HL-60 (cell line): Measurements from ENCODE around the gene CUEDC2.

Source experiments
- DNase-seq, 2 experiments: peaks; one replicate each; pipeline ENCODE4 v3.0.0-alpha.2; 2010 to 2020; ENCODE audit warnings: low read depth in 1 of 2, low spot score in 1 of 2
- H3K27ac ChIP-seq: fragments of 250-450 bp; sonication (Bioruptor Pico); replicated peaks from 2 replicates; pipeline ENCODE4 v1.5.1; 2020; ENCODE audit warnings: mild to moderate bottlenecking, moderate library complexity
- H3K27me3 ChIP-seq: fragments of 250-450 bp; sonication (Bioruptor Pico); 2 replicates; pipeline ENCODE4 v1.5.1; 2021; ENCODE audit warnings: mild to moderate bottlenecking, moderate library complexity; ENCODE audit not compliant: insufficient read depth, poor library complexity, severe bottlenecking
- H3K4me3 ChIP-seq: replicated peaks from 2 replicates; pipeline ENCODE4 v1.5.1; 2011; ENCODE audit warnings: mild to moderate bottlenecking, control low read depth, low read length; ENCODE audit not compliant: insufficient read depth
- GABPA ChIP-seq: IDR thresholded peaks from 2 replicates; pipeline ENCODE4 v1.6.1; 2012; ENCODE audit warnings: low read depth
- POLR2AphosphoS5 ChIP-seq: IDR thresholded peaks from 2 replicates; pipeline ENCODE4 v1.6.1; 2012; ENCODE audit warnings: low read depth
- SPI1 ChIP-seq: IDR thresholded peaks from 2 replicates; pipeline ENCODE4 v1.6.1; 2012; ENCODE audit warnings: low read depth, mild to moderate bottlenecking, borderline replicate concordance
- TF ChIP-seq, protein P1 (sequence below): IDR thresholded peaks from one replicate; pipeline ENCODE4 v1.5.1; 2011; ENCODE audit warnings: low read length, control low read depth, inconsistent platforms; ENCODE audit not compliant: insufficient read depth
- TF ChIP-seq, protein P2 (sequence below): IDR thresholded peaks from 2 replicates; pipeline ENCODE4 v1.6.1; 2012; ENCODE audit warnings: low read depth; ENCODE audit not compliant: insufficient replicate concordance

CUEDC2 gene

GRCh38 chr10:102421507-102421756 lies 10.9 kb downstream of the CUEDC2 start:
- DNase-seq = peak in 1 of 2 experiments; percentile 18
- TF ChIP-seq, protein P1, sequence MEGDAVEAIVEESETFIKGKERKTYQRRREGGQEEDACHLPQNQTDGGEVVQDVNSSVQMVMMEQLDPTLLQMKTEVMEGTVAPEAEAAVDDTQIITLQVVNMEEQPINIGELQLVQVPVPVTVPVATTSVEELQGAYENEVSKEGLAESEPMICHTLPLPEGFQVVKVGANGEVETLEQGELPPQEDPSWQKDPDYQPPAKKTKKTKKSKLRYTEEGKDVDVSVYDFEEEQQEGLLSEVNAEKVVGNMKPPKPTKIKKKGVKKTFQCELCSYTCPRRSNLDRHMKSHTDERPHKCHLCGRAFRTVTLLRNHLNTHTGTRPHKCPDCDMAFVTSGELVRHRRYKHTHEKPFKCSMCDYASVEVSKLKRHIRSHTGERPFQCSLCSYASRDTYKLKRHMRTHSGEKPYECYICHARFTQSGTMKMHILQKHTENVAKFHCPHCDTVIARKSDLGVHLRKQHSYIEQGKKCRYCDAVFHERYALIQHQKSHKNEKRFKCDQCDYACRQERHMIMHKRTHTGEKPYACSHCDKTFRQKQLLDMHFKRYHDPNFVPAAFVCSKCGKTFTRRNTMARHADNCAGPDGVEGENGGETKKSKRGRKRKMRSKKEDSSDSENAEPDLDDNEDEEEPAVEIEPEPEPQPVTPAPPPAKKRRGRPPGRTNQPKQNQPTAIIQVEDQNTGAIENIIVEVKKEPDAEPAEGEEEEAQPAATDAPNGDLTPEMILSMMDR = no peak
- TF ChIP-seq SPI1 = no peak
- TF ChIP-seq, protein P2, sequence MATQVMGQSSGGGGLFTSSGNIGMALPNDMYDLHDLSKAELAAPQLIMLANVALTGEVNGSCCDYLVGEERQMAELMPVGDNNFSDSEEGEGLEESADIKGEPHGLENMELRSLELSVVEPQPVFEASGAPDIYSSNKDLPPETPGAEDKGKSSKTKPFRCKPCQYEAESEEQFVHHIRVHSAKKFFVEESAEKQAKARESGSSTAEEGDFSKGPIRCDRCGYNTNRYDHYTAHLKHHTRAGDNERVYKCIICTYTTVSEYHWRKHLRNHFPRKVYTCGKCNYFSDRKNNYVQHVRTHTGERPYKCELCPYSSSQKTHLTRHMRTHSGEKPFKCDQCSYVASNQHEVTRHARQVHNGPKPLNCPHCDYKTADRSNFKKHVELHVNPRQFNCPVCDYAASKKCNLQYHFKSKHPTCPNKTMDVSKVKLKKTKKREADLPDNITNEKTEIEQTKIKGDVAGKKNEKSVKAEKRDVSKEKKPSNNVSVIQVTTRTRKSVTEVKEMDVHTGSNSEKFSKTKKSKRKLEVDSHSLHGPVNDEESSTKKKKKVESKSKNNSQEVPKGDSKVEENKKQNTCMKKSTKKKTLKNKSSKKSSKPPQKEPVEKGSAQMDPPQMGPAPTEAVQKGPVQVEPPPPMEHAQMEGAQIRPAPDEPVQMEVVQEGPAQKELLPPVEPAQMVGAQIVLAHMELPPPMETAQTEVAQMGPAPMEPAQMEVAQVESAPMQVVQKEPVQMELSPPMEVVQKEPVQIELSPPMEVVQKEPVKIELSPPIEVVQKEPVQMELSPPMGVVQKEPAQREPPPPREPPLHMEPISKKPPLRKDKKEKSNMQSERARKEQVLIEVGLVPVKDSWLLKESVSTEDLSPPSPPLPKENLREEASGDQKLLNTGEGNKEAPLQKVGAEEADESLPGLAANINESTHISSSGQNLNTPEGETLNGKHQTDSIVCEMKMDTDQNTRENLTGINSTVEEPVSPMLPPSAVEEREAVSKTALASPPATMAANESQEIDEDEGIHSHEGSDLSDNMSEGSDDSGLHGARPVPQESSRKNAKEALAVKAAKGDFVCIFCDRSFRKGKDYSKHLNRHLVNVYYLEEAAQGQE = no peak
- TF ChIP-seq POLR2AphosphoS5 = no peak
- no peak for TF ChIP-seq GABPA
- Histone ChIP-seq H3K27ac (peak overlapping the region; percentile 82), H3K27me3 (peaks cover 8% of the 10 kb centered on the region), H3K4me3 (peak overlapping the region; percentile 99)

DNA sequence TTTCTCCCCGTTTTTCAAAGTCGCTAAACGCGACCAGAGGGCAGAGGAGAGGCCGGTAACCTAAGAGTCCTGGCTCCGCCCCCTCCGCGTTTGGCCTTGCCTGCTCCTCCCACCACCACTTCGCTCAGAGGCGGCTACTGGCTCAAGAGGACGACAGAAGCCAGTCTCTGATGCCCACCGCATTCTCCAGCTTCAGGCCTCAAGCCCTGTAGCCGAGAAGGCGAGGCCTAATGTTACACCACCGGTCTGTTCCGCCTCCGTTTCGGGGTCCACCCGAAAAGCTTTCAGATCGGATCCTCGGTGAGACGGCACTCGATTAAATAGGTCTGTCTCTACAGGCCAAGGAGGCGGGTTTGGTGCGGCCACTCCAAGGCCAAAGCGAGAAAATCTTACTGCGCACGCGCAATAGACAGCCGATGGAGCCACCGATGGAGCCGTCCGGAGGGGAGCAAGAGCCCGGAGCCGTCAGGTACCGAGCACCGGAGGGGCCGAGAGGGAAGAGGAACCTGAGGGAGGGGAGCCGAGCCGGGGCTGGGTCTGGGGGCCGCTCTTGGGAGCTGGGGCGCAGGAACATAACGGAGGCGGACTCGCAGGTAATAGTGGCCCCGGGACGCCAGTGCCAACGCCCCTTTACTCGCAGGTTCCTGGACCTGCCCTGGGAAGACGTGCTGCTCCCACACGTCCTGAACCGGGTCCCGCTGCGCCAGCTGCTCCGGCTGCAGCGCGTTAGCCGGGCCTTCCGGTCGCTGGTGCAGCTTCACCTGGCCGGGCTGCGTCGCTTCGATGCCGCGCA lies 11.5 kb downstream of the CUEDC2 start, which contains the start of gene FBXL15:
Gene FBXL15, plus strand, starts transcription at position 123 of the 793 bp plus-strand sequence. Its CDS starts 294 bp downstream, at position 417.
- Histone ChIP-seq H3K27me3 (peaks cover 8% of the 10 kb centered on the region), H3K27ac (peak within 1 kb of the TSS; percentile 82), H3K4me3 (peak within 1 kb of the TSS; percentile 99)
- peak; percentile 95 to 99 for DNase-seq
- TF ChIP-seq SPI1 (peak; percentile 28; the same call in 1 of the 2 replicates), POLR2AphosphoS5 (no peak), GABPA (peak; percentile 89)
- TF ChIP-seq, protein P2 = peak; percentile 51
- TF ChIP-seq, protein P1 = no peak

GRCh38 chr10:102420181-102420713 lies 12.1 kb downstream of the CUEDC2 start:
- TF ChIP-seq SPI1 = no peak
- TF ChIP-seq, protein P2 = peak; percentile 81

More at GRCh38 chr10:102420181-102420713, 12.1 kb downstream of the CUEDC2 start:
- no peak for DNase-seq
- Histone ChIP-seq H3K27ac (peak overlapping the region; percentile 82), H3K4me3 (peak overlapping the region; percentile 99), H3K27me3 (peaks cover 8% of the 10 kb centered on the region)
